HCT116 (cell line): Measurements from ENCODE around the gene ZNF283. TPM values are rescaled to one million over a fixed set of nuclear protein-coding genes. Genes with fewer than 3 reads are reported as not detected.
"Not testable (repeated sequence)": the region's sequence is repeated elsewhere in the genome, so short reads cannot be mapped to it uniquely, and the experiment has no call there.

Source experiments
- ATAC-seq: fragments of 200-7000 bp; cut with Tn5 transposase; 2 replicates; pipeline ENCODE4 v1.9.1; 2020; ENCODE audit warnings: mild to moderate bottlenecking, moderate library complexity
- BruUV-seq: library from RNA; stranded (reverse); fragments of 400-500 nt; replicated peaks from 2 replicates; lab custom pipeline; 2021; lab: Mats Ljungman, UMichigan
- CTCF ChIA-PET: fragments of 300-600 bp; sonication (Branson Sonifier 250); formaldehyde crosslinking; loops from one replicate; lab custom pipeline; 2021; ENCODE audit warnings: antibody characterized with exemption; lab: Charles Lee
- POLR2A ChIA-PET: fragments of 300-600, 350-600 bp; sonication (Branson Sonifier 250); formaldehyde crosslinking; loops from one replicate; lab custom pipeline; 2021; ENCODE audit warnings: antibody characterized with exemption; lab: Charles Lee
- RAD21 ChIA-PET, 2 experiments: fragments of 300-600 bp; sonication (Branson Sonifier 250); formaldehyde crosslinking; loops; one replicate each; lab custom pipeline; 2023; ENCODE audit warnings: low total read pairs in 2 of 2; ENCODE audit not compliant: uncharacterized antibody in 2 of 2, unreplicated experiment in 2 of 2, low non-redundant PET in 1 of 2; lab: Charles Lee
- DNase-seq: peaks from one replicate; pipeline ENCODE4 v3.0.0-alpha.2; 2010; ENCODE audit warnings: low read depth, low spot score
- H2AFZ ChIP-seq: fragments of 200-600 bp; shearing (Covaris generic), sonication (generic); 2 replicates; pipeline ENCODE4 v1.6.1; 2017; ENCODE audit warnings: low read depth, mixed run types, mixed read lengths, antibody characterized with exemption, low read length; ENCODE audit not compliant: poor library complexity, severe bottlenecking
- H3K27ac ChIP-seq: 2 replicates; pipeline ENCODE4 v1.5.1; 2012; ENCODE audit warnings: low read depth, low read length
- H3K27me3 ChIP-seq: fragments of 200-600 bp; sonication (generic); 2 replicates; pipeline ENCODE4 v1.6.1; 2016; ENCODE audit warnings: mixed run types, low read length, mixed read lengths; ENCODE audit not compliant: insufficient read depth
- H3K36me3 ChIP-seq, 2 experiments: fragments of 200-500 bp in 1 of 2; fragments of 200-600 bp in 1 of 2; sonication (Bioruptor generic) in 1 of 2; sonication (generic) in 1 of 2; 2 replicates each; pipeline versions ENCODE4 v1.5.1 to v1.6.1; 2014 to 2016; ENCODE audit warnings: low read length in 2 of 2, inconsistent platforms in 1 of 2, mixed read lengths in 1 of 2, mixed run types in 1 of 2; ENCODE audit not compliant: insufficient read depth in 2 of 2, control insufficient read depth in 1 of 2
- H3K4me1 ChIP-seq, 2 experiments: fragments of 200-600 bp in 1 of 2; sonication (generic) in 1 of 2; 2 replicates each; pipeline versions ENCODE4 v1.5.1 to v1.6.1; 2012 to 2017; ENCODE audit warnings: low read length in 2 of 2, inconsistent platforms in 1 of 2, mild to moderate bottlenecking in 1 of 2, mixed read lengths in 1 of 2, mixed run types in 1 of 2, moderate library complexity in 1 of 2; ENCODE audit not compliant: insufficient read depth in 2 of 2, control insufficient read depth in 1 of 2
- H3K4me2 ChIP-seq: fragments of 200-600 bp; sonication (generic); 2 replicates; pipeline ENCODE4 v1.6.1; 2017; ENCODE audit warnings: mixed run types, low read length, mixed read lengths
- H3K4me3 ChIP-seq, 2 experiments: fragments of 200-600 bp in 1 of 2; sonication (generic) in 1 of 2; replicated peaks in 1 of 2; 2 replicates each; pipeline ENCODE4 v1.5.1; 2011 to 2016; ENCODE audit warnings: low read length in 2 of 2, control low read depth in 1 of 2, low read depth in 1 of 2, mild to moderate bottlenecking in 1 of 2, mixed read lengths in 1 of 2, mixed run types in 1 of 2
- H3K79me2 ChIP-seq: fragments of 200-600 bp; sonication (generic); 2 replicates; pipeline ENCODE4 v1.6.1; 2017; ENCODE audit warnings: mild to moderate bottlenecking, mixed run types, low read length, moderate library complexity, mixed read lengths; ENCODE audit not compliant: insufficient read depth
- H3K9ac ChIP-seq: fragments of 200-600 bp; sonication (generic); 2 replicates; pipeline ENCODE4 v1.6.1; 2016; ENCODE audit warnings: low read length, mixed read lengths
- H3K9me2 ChIP-seq: fragments of 200-600 bp; sonication (generic), shearing (Covaris generic); 2 replicates; pipeline ENCODE4 v1.6.1; 2017; ENCODE audit warnings: mixed run types, mild to moderate bottlenecking, moderate library complexity; ENCODE audit not compliant: insufficient read depth
- H3K9me3 ChIP-seq, 2 experiments: fragments of 200-500 bp in 1 of 2; fragments of 200-600 bp in 1 of 2; sonication (Bioruptor generic) in 1 of 2; sonication (generic) in 1 of 2; 2 replicates each; pipeline ENCODE4 v1.6.1; 2014 to 2017; ENCODE audit warnings: low read length in 2 of 2, mixed read lengths in 2 of 2, inconsistent platforms in 1 of 2, low read depth in 1 of 2, mild to moderate bottlenecking in 1 of 2, mixed run types in 1 of 2, moderate library complexity in 1 of 2; ENCODE audit not compliant: control insufficient read depth in 1 of 2, insufficient read depth in 1 of 2
- H4K20me1 ChIP-seq: fragments of 200-600 bp; sonication (generic), shearing (Covaris generic); 2 replicates; pipeline ENCODE4 v1.6.1; 2017; ENCODE audit warnings: mixed run types, mild to moderate bottlenecking, moderate library complexity; ENCODE audit not compliant: insufficient read depth
- EGR1 ChIP-seq: IDR thresholded peaks from 2 replicates; pipeline ENCODE4 v1.6.1; 2012; ENCODE audit warnings: low read depth
- JUND ChIP-seq: IDR thresholded peaks from 2 replicates; pipeline ENCODE4 v1.6.1; 2012
- SP1 ChIP-seq: IDR thresholded peaks from 2 replicates; pipeline ENCODE4 v1.6.1; 2012; ENCODE audit warnings: low read depth
- SRF ChIP-seq: IDR thresholded peaks from 2 replicates; pipeline ENCODE4 v1.6.1; 2012; ENCODE audit warnings: low read depth
- ZNF274 ChIP-seq: fragments of 200-500 bp; sonication (Bioruptor generic); IDR thresholded peaks from 2 replicates; pipeline ENCODE4 v1.6.1; 2014; ENCODE audit warnings: mild to moderate bottlenecking, low read depth, low read length, inconsistent platforms
- intact Hi-C: fragments of 100-400 bp; cut with micrococcal nuclease; formaldehyde crosslinking; loops from 2 replicates; pipeline ENCODE4 v1.10.0; 2022
- total RNA-seq: library from RNA; stranded (reverse); gene quantifications from one replicate; pipeline ENCODE4 v1.2.1, GENCODE V29; 2021; ENCODE audit not compliant: unreplicated experiment

Gene ZNF283
- total RNA-seq, 1 experiment from 2014 or later: 7.6 TPM

DNA sequence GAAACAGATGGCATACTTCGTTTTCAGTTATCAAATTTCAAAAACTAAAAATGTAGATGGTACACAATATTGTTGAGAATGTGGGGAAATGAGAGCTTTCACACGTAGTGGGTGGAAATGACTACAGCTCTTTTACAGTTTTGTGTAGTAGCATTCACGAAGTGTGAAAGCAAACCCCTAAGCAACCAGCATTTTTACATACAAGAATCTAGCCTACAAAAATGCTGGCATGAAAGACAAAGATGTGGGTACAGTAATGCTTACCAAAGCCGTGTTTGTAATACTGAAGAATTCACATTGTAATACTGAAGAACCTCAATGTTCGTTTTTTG lies 6.3 kb upstream of the ZNF283 start:
- no peak overlapping the region for H3K9ac ChIP-seq
- H3K4me1 ChIP-seq: no peaks in the 10 kb centered on the region
- H4K20me1 ChIP-seq: no peaks in the 10 kb centered on the region
- H3K27ac ChIP-seq: no peak overlapping the region
- ChIA-PET RAD21 (no interaction called here), CTCF (interaction anchor here (2.1 kb wide), 1 partner anchor 11 kb away, joined by 6 read pairs; no protein-coding TSS in a partner anchor), POLR2A (no interaction called here)
- H3K36me3 ChIP-seq: no peaks in the 10 kb centered on the region
- no peaks in the 10 kb centered on the region for H3K27me3 ChIP-seq
- H3K4me2 ChIP-seq: no peak overlapping the region
- no peak for ATAC-seq
- no peak for TF ChIP-seq SRF
- no peak for TF ChIP-seq ZNF274
- TF ChIP-seq EGR1: no peak
- TF ChIP-seq SP1: no peak
- no peak for TF ChIP-seq JUND
- intact Hi-C loops: loop anchor here (10.0 kb wide), 1 partner anchor 274 kb away; the partner anchor contains the start of gene ZNF224
- peaks cover 1 to 4% of the 10 kb centered on the region in 2 experiments; a peak in 2 of 4 replicates for H3K9me3 ChIP-seq
- no peaks in the 10 kb centered on the region for H3K9me2 ChIP-seq
- no peak for DNase-seq
- no TSS peak for BruUV-seq
- H3K4me3 ChIP-seq: no peak overlapping the region
- no peaks in the 10 kb centered on the region for H3K79me2 ChIP-seq
- H2AFZ ChIP-seq: no peak overlapping the region

DNA sequence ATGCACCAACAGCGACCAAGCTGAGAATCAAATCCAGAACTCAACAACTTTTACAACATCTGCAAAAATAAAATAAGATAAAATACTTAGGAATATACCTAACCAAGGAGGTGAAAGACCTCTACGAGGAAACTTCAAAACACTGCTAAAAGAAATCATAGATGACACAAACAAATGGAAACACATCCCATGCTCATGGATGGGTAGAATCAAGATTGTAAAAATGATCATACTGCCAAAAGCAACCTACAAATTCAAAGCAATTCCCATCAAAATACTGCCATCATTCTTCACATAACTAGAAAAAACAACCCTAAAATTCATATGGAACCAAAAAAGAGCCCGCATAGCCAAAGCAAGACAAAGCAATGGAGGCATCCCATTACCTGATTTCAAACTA lies 3.3 kb upstream of the ZNF283 start:
- H4K20me1 ChIP-seq, H3K9ac ChIP-seq, H3K9me3 ChIP-seq, BruUV-seq, H3K4me1 ChIP-seq, H3K36me3 ChIP-seq, ATAC-seq, H3K4me2 ChIP-seq, CTCF ChIA-PET, H2AFZ ChIP-seq, RAD21 ChIA-PET, H3K79me2 ChIP-seq, DNase-seq, H3K4me3 ChIP-seq, H3K9me2 ChIP-seq, POLR2A ChIA-PET, H3K27ac ChIP-seq, H3K27me3 ChIP-seq: not testable (repeated sequence)
- intact Hi-C loops: loop anchor here (10.0 kb wide), 1 partner anchor 271 kb away; the partner anchor contains the start of gene ZNF224

DNA sequence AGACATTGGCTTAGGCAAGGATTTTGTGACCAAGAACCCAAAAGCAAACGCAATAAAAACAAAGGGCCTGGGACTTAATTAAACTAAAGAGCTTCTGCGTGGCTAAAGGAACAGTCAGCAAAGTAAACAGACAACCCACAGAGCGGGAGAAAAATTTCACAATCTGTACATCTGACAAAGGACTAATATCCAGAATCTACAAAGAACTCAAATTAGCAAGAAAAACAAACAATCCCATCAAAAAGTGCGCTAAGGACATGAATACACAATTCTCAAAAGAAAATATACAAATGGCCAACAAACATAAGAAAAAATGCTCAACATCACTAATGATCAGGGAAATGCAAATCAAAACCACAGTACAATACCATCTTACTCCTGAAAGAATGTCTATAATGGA lies 2.5 kb upstream of the ZNF283 start:
- H3K9me3 ChIP-seq, H3K4me2 ChIP-seq, CTCF ChIA-PET, DNase-seq, H3K9ac ChIP-seq, ATAC-seq, H3K9me2 ChIP-seq, H3K36me3 ChIP-seq, H2AFZ ChIP-seq, BruUV-seq, H3K27ac ChIP-seq, H3K4me3 ChIP-seq, RAD21 ChIA-PET, H4K20me1 ChIP-seq, H3K79me2 ChIP-seq, POLR2A ChIA-PET, H3K27me3 ChIP-seq, H3K4me1 ChIP-seq: not testable (repeated sequence)
- intact Hi-C loops: loop anchor here (10.0 kb wide), 1 partner anchor 270 kb away; the partner anchor contains the start of gene ZNF224
